GM21390 (cell line): ENCODE data around the gene RESP18.
A peak's percentile ranks its signal among the peaks of the same experiment; 100 is the strongest.

ENCODE experiments used
- ATAC-seq: cut with Tn5 transposase; IDR thresholded peaks from one replicate; pipeline ENCODE4 v1.9.1; 2021; ENCODE audit not compliant: unreplicated experiment

RESP18 gene

DNA sequence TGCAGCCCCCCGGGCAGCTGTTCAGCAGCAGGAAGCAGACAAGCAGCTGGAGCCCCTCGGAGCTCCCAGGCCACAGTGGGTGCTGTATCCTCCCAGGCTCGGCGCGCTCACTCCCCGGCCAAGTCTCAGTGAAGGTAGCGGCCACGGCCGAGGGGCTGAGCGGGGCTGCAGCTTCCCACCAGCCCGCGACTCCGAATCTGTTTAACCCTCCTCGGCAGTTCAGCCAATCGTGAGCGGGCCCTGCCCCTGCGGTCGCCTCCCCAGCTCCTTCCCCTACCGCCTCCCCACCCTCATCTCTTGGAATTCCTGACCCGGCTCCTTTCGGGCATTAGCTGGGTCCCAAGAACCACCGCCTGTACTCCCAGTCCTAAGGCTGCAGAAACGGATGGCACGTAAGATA, at the start of gene RESP18:
Gene RESP18 (minus strand): TSS at position 203 of the 400 bp plus-strand sequence.
- no peak for ATAC-seq

DNA sequence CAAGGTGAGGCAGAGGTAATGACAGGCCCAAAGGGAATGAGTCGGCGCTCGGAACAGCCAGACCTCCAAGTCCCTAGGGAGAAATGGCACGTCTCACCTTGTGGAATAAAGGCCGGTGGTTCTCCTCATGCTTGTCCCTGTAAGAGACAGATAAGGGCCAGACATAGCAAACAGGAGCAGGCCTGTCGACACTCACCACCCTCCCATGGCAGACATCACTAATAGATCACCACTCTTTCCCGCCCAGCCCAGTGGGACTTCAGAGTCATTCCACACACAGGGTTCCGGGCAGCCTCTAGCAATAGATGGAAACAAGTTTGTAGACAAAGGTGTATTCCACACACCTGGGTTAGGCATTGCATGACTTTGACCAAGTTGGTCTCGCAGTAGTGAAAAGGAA, 48.9 kb upstream of the RESP18 start:
- ATAC-seq: no peak

GRCh38 chr2:219380926-219381325, 48.4 kb upstream of the RESP18 start:
- ATAC-seq: no peak

DNA sequence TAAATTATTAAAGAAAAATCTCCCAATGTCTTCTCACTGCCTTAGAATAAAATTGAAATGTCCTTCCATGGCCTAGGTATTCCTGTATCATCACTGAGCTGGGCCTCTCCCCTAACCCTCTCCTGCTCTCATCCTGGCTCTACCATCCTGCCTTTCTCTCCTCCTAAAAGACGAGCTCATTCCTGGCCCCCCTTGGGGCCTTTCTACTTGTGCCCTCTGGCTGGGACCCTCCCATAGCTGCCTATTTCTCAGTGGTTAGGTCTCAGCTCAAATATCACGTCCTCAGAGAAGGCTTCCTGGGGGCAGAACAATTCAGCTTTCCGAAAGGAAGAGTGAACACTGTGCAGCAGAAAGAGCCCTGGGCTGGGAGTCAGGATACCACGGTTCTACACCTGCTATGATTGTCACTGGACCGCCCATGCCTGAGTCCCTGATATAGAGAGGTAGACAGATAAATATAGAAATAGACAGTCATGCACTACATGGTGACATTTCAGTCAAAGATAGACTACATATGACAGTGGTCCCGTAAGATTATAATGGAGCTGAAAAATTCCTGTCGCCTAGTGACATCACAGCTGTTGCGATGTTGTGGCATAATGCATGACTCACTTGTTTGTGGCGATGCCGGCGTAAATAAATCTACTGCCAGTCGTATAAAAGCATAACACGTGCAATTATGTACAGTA, 45.8 kb upstream of the RESP18 start:
- no peak for ATAC-seq

DNA sequence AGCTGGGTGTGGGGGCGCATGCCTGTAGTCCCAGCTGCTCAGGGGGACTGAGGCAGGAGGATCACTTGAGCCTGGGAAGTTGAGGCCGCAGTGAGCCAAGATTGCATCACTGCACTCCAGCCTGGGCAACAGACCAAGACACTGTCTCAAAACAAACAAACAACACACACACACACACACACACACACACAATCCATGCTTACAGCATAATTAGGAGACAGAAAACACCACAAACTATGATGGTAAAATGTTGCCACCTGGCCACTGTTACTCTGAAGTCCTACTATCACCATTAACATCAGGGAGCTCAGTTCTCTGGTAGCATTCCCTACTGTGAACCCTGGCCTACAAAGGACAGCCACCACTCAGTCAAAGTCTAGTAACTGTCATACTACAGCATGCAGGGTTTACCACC, 36.9 kb upstream of the RESP18 start:
- ATAC-seq: no peak

- ATAC-seq: no peak
These were observed 36.2 kb upstream of the RESP18 start for GRCh38 chr2:219368690-219369191.

DNA sequence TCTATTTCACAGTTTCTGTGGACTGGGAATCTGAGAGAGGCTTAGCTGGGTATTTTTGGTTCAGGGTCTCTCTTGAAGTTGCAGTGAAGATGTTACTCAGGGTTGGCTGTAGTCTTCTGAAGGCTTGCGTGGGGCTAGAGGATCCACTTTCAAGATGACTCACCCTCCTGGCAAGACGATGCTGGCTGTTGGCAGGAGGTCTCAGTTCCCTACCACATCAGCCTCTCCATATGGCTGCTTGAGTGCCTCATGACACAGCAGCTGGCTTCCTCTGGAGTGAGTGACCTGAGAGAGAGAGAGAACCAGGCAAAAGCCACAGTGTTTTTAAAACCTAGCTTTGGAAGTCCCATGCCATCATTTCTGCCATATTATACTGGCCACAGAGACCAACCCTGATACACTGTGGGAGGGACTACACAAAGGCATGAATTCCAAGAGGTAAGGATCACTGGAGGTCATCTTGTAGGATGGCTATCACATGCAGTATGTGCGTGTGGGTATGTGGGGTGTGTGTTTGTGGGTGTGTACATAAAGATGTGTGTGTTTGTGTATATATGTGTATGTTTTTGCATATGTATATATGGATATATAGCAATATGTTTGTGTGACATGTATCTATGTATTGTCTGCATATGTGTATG, 30.1 kb upstream of the RESP18 start:
- peak; percentile 82 for ATAC-seq

DNA sequence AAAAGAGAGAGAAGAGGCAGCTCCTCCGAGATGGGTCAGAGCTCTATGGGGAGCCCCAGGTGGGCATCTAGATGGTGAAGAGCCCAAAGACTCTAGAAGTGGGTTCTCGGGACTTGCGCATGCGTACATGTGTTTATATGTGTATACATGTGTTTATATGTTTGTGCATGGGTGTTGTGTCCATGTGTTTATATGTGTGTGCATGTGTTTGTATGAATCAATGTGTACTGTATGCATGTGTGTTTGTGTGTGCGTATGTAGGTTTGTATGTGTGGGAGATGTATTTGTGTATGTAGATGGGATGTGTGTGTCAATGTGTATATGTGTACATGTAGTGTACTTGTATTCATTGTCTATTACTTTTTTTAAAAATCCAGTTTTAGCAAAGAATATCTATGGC, 29.5 kb upstream of the RESP18 start:
- ATAC-seq: no peak

GRCh38 chr2:219358170-219359075, 25.9 kb upstream of the RESP18 start:
- ATAC-seq: no peak

DNA sequence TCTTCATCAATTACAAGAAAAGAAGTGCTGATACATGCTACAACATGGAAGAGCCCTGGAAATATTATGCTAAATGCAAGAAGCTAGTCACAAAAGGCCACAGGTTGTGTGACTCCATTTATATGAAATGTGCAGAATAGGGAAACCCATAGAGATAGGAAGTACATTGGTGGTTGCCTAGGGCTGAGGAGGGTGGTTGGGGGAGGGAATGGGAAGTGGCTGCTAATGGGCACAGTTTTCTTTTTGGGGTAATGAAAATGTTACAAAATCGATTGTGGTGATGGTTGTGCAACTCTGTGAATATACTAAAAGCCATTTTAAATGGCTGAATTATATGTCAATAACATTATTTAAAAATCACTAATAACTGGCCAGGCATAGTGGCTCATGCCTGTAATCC, 24.3 kb upstream of the RESP18 start:
- ATAC-seq: no peak

DNA sequence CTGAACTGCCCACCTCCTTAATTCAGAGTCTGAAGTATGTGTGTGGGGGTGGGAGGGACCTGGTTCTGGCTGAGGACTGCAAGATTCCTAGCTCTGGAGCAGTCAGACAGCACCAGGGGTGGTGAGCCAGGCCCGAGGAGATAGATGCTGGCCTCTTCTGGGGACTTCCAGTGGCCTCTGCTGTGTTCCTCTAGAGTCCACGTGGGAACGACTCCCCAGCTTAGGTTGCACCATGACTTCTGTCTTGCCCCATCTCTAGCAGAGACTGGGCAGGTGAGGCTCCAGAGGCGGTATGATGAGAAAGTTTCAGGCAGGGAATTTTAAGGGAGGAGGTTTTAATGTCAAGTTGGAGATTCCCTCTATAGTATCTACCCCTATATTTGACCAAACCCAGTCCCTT, 22.0 kb upstream of the RESP18 start:
- ATAC-seq: no peak

DNA sequence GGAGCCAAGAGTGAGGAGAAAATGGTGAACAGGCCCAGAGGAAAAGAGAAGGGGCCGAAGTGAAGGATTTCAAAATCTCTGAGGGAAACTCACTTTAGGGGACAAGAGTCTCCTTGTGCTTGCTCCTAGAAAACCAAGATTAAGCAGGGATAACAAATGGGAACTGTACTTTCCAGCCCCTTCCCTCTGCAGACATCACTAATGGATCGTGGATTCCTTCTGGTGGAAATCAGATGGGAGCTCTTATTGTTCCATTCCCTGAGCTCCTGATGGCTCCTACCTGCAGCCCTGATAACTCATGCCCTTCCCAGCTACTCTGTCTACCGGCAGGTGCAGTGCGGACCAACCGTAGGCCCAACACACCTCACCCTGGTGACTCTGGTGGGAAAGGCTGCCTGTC, 20.6 kb upstream of the RESP18 start:
- no peak for ATAC-seq

DNA sequence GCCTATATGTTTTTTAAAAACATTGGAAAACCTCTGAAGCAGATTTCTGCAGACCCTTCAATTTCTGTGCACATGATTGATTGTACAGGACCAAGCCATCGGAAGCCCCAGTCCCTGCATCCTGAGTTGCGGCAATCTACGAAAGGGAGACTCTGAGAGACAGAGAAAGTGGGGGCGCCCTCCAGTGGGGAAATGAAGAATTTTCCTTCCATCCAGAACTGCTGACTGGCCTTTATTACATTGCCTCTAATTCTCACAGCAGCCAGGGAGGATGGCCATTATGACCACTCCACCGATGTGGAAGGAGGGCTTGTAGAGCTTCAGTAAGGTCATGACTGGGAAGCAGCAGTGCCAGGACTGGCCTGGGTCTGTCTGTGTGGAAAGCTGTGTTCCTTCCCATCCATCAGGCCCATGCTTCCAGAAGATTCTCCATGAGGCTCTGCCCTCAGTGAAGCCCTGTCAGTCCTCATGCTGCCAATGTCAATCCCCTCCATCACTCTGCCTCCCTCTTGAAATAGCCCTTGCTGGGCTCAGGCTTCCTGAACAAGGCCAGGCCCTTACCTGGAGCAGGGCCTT, 20.0 kb upstream of the RESP18 start:
- ATAC-seq: peak; percentile 60

- ATAC-seq: no peak
These were observed 18.2 kb upstream of the RESP18 start for GRCh38 chr2:219350710-219351221.

GRCh38 chr2:219350215-219350614, 17.7 kb upstream of the RESP18 start:
- ATAC-seq: no peak

GRCh38 chr2:219344751-219345430, 12.3 kb upstream of the RESP18 start:
- ATAC-seq: no peak

DNA sequence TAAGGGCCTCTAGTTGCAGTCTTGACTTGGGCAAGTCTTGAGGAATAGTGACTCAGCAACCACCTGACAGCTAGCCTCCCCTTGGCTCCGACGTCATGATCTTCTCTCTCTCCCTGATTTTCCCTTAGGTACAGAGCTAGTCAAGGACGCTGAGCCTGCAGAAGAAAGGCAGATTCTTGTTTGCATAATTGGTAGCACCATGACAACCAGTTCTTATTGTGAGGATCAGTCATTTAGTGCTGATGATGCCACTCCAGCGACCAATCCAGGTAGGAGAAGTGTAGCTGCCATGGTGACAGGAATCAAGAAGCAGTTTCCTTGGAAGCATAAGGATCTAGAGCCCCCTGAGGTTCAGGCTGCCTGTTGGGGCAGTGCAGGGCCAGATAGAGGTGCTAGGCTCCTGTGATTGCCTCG, 2.8 kb upstream of the RESP18 start:
- ATAC-seq: no peak

DNA sequence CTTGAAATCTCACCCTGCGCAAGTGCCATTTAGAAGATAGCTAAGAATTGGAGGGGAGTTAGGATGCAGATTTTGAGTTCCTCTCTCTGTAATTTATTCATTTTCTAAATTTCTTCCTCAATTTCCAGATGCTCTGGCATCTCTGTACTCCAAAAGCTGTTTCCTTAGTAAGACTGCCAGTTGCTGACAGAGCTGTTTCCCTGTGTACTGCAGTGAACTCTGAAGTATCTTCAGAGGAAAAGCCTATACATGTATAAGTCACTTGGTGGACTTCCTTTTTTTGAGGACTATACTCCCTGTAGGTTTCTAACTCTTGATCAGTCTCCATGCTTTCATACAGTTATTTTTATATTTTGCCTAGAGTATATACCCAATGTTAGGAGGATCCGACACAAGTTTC, 1.5 kb upstream of the RESP18 start:
- ATAC-seq: no peak

- no peak for ATAC-seq
These were observed 857 bp downstream of the RESP18 start for GRCh38 chr2:219331560-219332213.

- ATAC-seq: no peak
These were observed 4.8 kb downstream of the RESP18 start for GRCh38 chr2:219327719-219328118.
